GM18505 (cell line): ENCODE results near the gene GPX8.

Experiments
- ATAC-seq: cut with Tn5 transposase; IDR thresholded peaks from one replicate; pipeline ENCODE4 v1.9.1; 2021; ENCODE audit not compliant: unreplicated experiment
- POLR2A ChIP-seq: IDR thresholded peaks from 4 replicates; pipeline ENCODE4 v1.6.1; 2011; ENCODE audit warnings: borderline replicate concordance; ENCODE audit not compliant: insufficient read depth, insufficient read length; ENCODE audit errors: extremely low read depth

The GPX8 gene, protein sequence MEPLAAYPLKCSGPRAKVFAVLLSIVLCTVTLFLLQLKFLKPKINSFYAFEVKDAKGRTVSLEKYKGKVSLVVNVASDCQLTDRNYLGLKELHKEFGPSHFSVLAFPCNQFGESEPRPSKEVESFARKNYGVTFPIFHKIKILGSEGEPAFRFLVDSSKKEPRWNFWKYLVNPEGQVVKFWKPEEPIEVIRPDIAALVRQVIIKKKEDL

DNA sequence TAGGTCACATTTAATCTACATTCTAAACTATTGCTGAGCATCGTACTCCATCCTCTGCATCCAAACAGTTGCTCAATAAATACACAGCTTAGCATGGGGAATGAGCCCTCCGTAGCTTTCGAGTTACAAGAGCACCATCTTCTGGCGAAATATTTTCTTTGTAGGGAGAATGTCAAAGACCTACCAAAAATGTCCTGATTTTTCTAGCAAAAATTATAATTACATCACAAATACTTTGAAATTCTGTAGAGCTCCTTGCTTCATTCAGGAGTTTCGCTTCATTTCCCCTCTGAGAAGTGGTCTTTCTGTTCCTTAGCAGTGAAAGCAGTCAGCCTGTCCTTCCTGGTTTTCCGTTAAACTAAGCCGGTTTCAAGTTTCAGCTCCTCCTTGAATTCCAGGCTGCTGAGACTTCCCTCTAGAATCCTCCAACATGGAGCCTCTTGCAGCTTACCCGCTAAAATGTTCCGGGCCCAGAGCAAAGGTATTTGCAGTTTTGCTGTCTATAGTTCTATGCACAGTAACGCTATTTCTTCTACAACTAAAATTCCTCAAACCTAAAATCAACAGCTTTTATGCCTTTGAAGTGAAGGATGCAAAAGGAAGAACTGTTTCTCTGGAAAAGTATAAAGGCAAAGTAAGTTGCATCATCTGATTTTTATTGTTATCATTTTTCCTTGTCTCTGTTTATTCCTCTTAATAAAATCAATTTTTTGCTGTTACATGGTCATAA lies at the start of gene GPX8:
GPX8 (plus strand) TSS at position 409 of the 730 bp plus-strand sequence; CDS start at position 431, 22 bp downstream.
- ATAC-seq, result no peak
- TF ChIP-seq POLR2A, result no peak

DNA sequence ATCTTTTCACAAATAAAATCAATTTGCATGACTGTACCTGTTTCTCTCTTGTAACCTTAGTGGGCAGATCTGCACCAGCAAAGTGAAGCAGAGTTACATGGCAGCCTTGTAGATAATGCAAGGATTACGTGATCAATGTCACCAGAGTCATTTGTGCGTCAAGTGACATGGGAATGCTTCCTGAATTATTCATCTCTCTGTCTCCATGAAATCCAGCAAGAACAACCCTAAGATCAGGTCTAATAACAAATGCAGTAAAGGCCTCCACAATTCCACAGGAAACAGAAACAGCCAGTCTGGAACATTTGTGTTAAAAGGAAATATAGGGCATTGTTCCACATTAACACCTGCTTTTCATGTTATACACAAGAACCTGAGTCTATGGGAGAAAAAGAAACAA lies 49.8 kb upstream of the GPX8 start:
- ATAC-seq, result no peak
- TF ChIP-seq POLR2A, result no peak

DNA sequence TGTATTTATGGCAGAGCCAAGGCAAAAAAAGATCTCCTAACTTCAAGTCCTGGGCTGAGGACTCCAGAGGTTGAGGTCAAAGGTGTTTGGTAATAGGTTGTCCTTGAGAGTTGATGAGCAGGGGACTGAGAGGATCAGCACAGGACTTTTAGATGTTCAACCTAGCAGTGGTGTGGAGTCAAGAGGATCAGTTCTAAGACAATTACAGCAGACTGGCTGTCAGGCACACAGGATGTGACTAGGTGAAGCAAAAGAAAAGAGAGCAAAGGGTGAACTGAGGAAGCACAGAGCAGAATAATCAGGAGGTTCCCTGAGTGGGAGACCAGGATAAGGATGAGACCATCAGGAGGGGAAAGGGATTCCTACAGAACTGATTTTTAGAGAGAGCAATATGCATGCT lies 46.6 kb upstream of the GPX8 start:
- no peak for ATAC-seq
- TF ChIP-seq POLR2A, result no peak

DNA sequence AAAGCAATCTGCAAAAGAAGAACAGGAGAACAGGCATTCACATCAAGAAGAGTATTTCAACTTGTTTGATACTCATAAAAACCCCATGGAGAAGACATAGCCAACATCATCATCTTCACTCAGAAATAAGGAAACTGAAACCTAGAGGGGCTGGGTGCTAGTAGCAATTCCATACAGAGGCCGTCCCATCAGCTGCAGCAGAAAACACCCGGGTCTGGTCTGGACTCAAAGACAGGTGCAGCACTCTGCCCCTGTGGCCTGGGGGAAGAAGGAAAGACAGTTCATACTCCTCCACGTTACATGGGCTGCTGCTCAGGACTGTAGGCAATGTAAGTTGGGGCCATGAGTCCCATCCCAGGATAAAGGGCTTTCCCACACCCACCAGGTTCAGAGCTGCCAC lies 45.9 kb upstream of the GPX8 start:
- no peak for ATAC-seq
- TF ChIP-seq POLR2A, result no peak

DNA sequence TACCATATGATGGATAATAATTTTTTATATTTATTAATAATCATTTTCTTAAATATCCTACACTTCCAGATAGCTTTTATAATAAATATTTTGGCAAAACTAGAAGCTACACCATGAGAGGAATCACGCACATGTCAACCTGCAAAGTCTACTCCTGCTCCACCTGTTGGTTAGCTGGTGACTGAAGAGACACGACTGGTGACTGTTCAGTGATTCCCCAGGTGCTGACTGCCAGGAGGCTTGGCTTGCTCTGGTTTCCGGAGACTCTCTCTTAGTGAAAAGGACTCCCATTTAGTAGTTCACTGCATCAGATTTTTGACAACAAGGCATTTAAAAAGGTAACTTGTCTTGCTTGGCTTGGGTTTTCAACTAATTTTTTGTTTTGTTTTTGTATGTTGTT lies 36.6 kb upstream of the GPX8 start:
- TF ChIP-seq POLR2A, result no peak
- ATAC-seq, result no peak

DNA sequence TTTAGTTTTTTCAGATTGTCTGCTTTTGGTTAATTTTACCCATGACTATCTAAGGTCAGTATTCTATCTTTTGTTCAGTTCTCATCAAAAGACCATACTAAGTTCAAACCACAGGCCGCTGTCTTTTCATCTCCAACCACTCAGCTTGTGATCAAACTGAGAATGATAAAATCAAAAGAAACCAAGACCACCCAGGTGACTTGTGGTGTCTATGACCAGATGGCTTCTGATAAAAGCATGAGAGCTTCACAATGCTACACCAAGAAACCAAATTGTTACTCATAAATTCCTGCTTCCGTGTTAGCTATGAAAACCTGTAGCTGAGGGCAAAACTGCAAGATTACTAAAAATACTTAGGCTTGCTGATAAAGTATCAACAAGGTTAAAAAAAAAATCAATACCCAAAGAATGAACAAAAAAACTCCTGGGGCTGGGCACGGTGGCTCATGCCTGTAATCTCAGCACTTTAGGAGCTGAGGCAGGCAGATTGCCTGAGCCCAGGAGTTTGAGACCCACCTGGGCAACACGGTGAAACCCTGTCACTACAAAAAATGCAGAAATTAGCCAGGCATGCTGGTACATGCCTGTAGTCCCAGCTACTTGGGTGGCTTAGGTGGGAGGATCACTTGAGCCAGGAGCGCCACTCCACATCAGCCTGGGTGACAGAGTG lies 25.8 kb upstream of the GPX8 start:
- ATAC-seq, result no peak

DNA sequence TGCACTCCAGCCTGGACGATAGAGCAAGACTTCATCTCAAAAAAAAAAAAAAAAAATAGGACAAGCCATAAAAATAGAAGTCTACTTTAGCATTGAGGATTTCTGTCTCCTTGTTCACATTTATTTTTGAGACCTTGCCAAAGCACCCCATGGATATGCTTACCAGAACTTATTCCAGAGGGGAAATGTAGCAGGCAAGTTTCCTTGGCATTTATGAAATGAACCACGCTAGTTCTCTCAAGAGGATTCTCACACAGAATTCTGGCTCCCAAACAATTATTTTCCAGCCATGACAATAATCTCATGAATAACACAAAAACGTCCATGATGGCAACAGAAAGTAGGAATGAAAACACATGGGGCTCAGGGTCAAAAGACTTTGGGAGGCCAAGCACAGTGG lies 23.4 kb upstream of the GPX8 start:
- no peak for TF ChIP-seq POLR2A

More for the DNA sequence above, 25.8 kb upstream of the GPX8 start:
- TF ChIP-seq POLR2A, result no peak

DNA sequence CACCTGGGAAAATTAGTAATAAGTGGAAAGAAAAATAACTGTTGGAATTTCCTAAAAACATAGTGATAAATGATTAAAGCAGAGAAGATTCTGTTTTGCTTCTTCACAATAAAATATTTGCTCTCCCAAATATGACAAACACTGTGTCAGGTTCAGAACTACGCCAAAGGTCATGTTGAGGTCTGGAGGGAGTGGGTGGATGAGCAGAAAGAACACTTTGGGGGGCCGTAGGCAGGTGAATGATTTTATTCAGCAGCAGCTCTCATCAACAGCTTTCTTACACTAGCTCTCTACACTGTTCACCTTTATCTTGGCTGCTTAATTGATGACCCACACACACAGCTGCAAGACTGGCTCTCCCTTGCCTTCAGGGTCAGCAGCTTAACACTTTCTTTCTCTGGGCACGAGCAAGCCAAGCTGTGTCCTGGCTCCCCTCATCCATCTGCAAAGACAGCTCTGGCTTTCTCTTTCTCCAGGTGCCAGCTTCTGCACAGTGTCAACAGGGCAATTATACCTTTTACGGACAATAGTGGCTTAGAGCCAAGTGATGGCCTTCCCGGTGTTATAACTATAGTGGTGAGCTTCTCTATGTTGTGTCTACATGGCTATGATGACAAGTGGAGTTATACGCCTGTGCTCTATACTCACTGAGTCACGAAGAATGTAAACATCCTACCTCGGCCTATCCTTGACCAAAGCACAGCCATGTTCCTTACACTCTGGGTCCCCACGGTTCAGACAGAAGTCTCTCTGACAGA lies 18.9 kb upstream of the GPX8 start:
- TF ChIP-seq POLR2A, result no peak
- no peak for ATAC-seq

More for the DNA sequence above, 23.4 kb upstream of the GPX8 start:
- no peak for ATAC-seq

DNA sequence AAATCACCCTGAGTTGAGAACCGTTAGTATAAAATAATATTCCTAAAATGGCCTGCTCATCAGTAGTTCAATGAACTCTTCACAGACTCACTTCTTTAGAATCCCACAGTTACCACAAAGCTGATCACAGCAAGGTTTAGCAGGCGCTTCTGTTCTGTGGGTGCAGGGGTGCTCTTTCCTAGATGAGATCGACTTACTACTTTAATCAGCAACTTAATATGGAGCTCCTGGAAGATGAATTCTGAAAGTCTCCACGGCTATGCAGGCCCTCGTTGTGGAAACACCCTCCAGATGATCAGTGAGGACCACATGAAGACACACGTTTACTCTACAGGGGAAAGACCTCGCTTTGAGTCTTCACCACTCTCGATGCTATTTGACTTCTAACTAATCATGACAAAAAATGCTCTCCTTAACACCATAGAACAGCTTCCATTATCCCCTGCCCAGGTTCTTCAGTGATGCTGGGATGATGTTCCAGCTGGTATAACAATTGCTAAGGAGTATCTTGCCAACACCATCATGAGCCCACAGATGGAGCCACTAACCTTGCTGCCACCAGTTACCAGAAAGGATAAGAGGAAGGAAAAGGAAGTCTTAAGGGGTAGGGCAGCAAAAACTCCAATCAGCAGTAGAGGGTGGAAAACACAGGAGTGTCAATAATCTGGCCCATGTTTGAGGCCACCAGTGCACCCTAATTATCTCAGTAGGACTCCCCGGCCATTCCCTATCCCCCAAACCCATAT lies 17.9 kb upstream of the GPX8 start:
- no peak for ATAC-seq
- no peak for TF ChIP-seq POLR2A

DNA sequence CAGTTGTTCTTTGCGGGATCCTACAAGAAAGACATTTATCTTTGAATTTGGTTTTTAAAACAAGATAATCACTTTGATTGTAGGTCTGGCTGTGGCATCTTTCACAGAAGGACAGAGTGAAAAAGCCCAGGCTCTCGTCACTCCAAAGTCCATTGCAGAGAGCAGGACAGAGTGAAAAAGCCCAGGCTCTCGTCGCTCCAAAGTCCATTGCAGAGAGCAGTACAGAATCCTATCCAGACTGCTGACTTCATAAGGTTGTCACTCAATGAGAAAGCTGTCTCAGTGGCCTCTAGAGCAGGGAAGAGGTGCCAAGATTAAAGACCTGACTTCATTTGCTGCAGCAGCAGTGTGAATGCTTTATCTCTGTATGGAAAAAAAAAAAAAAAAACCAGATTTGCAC lies 16.3 kb upstream of the GPX8 start:
- no peak for ATAC-seq
- TF ChIP-seq POLR2A, result no peak

DNA sequence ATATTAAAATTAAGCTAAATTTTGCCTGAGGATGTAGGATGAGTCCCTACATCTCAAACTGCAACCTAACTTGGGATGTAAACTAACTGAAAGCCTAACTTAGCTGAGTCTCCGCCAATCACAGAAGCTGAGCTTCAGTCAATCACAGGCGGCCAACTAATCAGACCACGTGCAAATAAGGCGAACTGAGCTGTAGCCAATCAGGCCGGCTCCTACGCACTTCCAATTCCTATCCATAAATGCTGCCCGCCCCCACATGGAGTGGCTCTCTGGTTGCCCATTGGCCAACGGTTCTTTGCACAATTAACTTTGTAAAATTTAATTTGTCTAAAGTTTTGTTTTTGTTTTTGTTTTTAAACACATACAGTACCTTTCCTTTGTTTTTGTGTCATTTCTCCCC lies 13.9 kb upstream of the GPX8 start:
- ATAC-seq, result no peak
- TF ChIP-seq POLR2A, result no peak

DNA sequence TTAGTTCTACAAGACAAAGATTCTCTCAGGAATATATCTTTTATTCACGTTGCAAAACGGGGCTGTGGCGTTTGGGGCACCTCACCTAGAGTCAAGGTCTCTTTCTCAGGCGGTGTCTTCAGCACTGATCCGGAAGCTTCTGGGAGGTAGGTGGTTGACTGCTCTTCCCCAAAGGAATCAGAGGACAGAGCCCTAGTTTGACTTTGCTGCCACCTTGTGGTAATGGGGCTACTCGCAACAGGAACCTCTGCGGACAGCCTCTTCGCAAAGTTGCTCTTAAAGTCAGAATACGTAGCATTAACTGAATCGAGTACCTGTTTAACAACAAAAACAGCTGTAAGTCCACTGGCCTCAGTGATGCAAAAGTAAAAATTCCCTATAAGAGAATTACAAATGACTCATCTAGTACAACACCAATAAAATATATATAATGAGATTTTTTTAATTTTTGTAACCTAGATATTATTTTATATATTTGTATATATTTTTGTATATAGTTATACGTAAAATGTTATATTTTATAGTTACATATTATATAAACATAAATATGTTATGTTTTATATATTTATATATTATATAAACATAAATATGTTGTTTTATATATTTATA lies 13.3 kb upstream of the GPX8 start:
- ATAC-seq, result no peak
- no peak for TF ChIP-seq POLR2A
